WTC11 (cell line): ENCODE measurements around the gene TOP2B. TPM values are rescaled to one million over a fixed set of nuclear protein-coding genes. Genes with fewer than 3 reads are reported as not detected.

Experiments used
- ATAC-seq: fragments of 200-7000 bp; cut with Tn5 transposase; 2 replicates; pipeline ENCODE4 v1.10.0; 2021; ENCODE audit warnings: mild to moderate bottlenecking, moderate library complexity
- CTCF ChIA-PET: fragments of 300-600 bp; sonication (Branson Sonifier 250); formaldehyde crosslinking; loops from one replicate; lab custom pipeline; 2021; ENCODE audit warnings: antibody characterized with exemption; lab: Charles Lee
- POLR2A ChIA-PET: fragments of 350-600 bp; sonication (Branson Sonifier 250); formaldehyde crosslinking; loops from one replicate; lab custom pipeline; 2021; ENCODE audit warnings: antibody characterized with exemption; lab: Charles Lee
- DNase-seq: peaks from one replicate; pipeline ENCODE4 v3.0.0; 2021; ENCODE audit warnings: low spot score
- H3K27ac Mint-ChIP-seq: 2 replicates; pipeline ENCODE4 v1.8.0; 2021; ENCODE audit warnings: mixed read lengths
- H3K27me3 Mint-ChIP-seq: 2 replicates; pipeline ENCODE4 v1.8.0; 2021; ENCODE audit warnings: low read depth, mild to moderate bottlenecking, moderate library complexity, mixed read lengths
- H3K36me3 Mint-ChIP-seq: 2 replicates; pipeline ENCODE4 v1.8.0; 2021; ENCODE audit warnings: mixed read lengths
- H3K4me1 Mint-ChIP-seq: 2 replicates; pipeline ENCODE4 v1.8.0; 2022; ENCODE audit warnings: mixed read lengths
- H3K4me3 Mint-ChIP-seq: 2 replicates; pipeline ENCODE4 v1.8.0; 2021; ENCODE audit warnings: mild to moderate bottlenecking, moderate library complexity, mixed read lengths
- H3K9me3 Mint-ChIP-seq: 2 replicates; pipeline ENCODE4 v1.8.0; 2021; ENCODE audit warnings: mixed read lengths
- ATF1 ChIP-seq: sonication (generic); formaldehyde crosslinking; IDR thresholded peaks from 2 replicates; pipeline ENCODE4 v1.8.1; 2023; ENCODE audit warnings: mild to moderate bottlenecking, moderate library complexity, missing genetic modification reagents
- FOXJ3 ChIP-seq: sonication (generic); formaldehyde crosslinking; IDR thresholded peaks from 2 replicates; pipeline ENCODE4 v1.9.0; 2021; ENCODE audit warnings: missing genetic modification reagents, mild to moderate bottlenecking, borderline replicate concordance
- NFE2L1 ChIP-seq: sonication (generic); formaldehyde crosslinking; IDR thresholded peaks from 2 replicates; pipeline ENCODE4 v1.8.1; 2023; ENCODE audit warnings: missing genetic modification reagents
- RORB ChIP-seq: fragments of 250-450 bp; sonication (Bioruptor Pico); IDR thresholded peaks from 2 replicates; pipeline ENCODE4 v1.9.0; 2021; ENCODE audit warnings: mild to moderate bottlenecking
- SMAD3 ChIP-seq: sonication (generic); formaldehyde crosslinking; IDR thresholded peaks from 2 replicates; pipeline ENCODE4 v1.8.0; 2022; ENCODE audit warnings: missing genetic modification reagents, mild to moderate bottlenecking, borderline replicate concordance
- TEAD4 ChIP-seq: sonication (generic); formaldehyde crosslinking; IDR thresholded peaks from 2 replicates; pipeline ENCODE4 v1.8.0; 2022; ENCODE audit warnings: mild to moderate bottlenecking, missing genetic modification reagents
- ZNF121 ChIP-seq: sonication (generic); formaldehyde crosslinking; IDR thresholded peaks from 2 replicates; pipeline ENCODE4 v1.8.0; 2023; ENCODE audit warnings: missing genetic modification reagents
- total RNA-seq: library from RNA; stranded (reverse); gene quantifications from 3 replicates; pipeline ENCODE4 v1.2.3, GENCODE V29; 2021
- TF ChIP-seq, protein P1 (sequence below): fragments of 250-450 bp; sonication (Bioruptor Pico); IDR thresholded peaks from 2 replicates; pipeline ENCODE4 v2.1.2; 2022; ENCODE audit warnings: mild to moderate bottlenecking, moderate library complexity
- TF ChIP-seq, protein P2 (sequence below): sonication (generic); formaldehyde crosslinking; IDR thresholded peaks from 2 replicates; pipeline ENCODE4 v1.8.0; 2022; ENCODE audit warnings: mild to moderate bottlenecking, missing genetic modification reagents
- TF ChIP-seq, protein P3 (sequence below): sonication (generic); formaldehyde crosslinking; IDR thresholded peaks from 2 replicates; pipeline ENCODE4 v1.8.1; 2023; ENCODE audit warnings: mild to moderate bottlenecking, missing genetic modification reagents, borderline replicate concordance
- TF ChIP-seq, protein P4 (sequence below): sonication (generic); formaldehyde crosslinking; IDR thresholded peaks from 2 replicates; pipeline ENCODE4 v1.8.0; 2023; ENCODE audit warnings: mild to moderate bottlenecking, missing genetic modification reagents
- TF ChIP-seq, protein P5 (sequence below): sonication (generic); formaldehyde crosslinking; IDR thresholded peaks from 2 replicates; pipeline ENCODE4 v1.8.1; 2022; ENCODE audit warnings: low read depth, missing genetic modification reagents, borderline replicate concordance

TOP2B gene
- total RNA-seq, 1 experiment from 2014 or later: 151 TPM

DNA sequence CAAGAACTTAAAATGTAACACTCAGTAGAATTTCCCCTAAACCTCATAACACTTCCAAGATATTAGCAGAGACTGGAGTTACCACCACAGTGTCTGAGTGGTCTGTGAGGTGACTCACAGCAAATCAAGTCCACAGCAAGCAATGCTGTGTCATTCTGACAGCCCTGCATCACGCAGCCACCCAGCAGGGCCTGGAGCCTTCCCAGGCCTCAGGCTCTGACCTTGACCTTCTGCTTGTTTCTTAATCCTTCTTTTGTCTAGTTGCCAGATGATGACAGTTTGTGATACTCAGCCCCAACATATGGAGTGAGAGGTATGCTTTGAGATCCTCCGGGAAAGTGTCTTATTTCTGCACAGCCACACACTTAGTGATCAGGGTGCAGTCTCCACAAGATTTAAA, 82.5 kb downstream of the TOP2B start (continued):
- TF ChIP-seq, protein P1, sequence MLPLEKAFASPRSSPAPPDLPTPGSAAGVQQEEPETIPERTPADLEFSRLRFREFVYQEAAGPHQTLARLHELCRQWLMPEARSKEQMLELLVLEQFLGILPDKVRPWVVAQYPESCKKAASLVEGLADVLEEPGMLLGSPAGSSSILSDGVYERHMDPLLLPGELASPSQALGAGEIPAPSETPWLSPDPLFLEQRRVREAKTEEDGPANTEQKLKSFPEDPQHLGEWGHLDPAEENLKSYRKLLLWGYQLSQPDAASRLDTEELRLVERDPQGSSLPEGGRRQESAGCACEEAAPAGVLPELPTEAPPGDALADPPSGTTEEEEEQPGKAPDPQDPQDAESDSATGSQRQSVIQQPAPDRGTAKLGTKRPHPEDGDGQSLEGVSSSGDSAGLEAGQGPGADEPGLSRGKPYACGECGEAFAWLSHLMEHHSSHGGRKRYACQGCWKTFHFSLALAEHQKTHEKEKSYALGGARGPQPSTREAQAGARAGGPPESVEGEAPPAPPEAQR (CRISPR knock-in tag): no peak
- TF ChIP-seq, protein P2, sequence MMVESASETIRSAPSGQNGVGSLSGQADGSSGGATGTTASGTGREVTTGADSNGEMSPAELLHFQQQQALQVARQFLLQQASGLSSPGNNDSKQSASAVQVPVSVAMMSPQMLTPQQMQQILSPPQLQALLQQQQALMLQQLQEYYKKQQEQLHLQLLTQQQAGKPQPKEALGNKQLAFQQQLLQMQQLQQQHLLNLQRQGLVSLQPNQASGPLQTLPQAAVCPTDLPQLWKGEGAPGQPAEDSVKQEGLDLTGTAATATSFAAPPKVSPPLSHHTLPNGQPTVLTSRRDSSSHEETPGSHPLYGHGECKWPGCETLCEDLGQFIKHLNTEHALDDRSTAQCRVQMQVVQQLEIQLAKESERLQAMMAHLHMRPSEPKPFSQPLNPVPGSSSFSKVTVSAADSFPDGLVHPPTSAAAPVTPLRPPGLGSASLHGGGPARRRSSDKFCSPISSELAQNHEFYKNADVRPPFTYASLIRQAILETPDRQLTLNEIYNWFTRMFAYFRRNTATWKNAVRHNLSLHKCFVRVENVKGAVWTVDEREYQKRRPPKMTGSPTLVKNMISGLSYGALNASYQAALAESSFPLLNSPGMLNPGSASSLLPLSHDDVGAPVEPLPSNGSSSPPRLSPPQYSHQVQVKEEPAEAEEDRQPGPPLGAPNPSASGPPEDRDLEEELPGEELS (CRISPR knock-in tag): no peak
- TF ChIP-seq FOXJ3 (CRISPR knock-in tag): no peak
- TF ChIP-seq, all 79 proteins: peak for 0

DNA sequence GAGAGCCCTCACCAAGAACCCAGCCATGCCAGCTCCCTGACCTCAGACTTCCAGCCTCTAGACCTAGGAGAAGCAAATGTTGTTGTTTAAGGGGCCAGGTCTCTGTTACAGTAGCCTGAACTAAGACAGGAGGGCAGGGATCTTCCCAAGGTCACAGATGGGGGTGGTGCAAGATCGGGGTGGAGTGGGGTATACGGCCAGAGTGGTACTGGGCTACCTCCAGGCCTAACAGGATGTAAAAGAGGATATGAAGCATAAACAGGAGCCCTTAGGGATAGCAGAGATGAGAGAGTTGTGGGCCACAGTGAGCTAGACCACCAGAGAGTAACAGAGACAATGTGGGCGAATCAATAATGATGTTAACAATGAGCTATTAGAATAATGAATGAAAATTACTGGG, 82.9 kb downstream of the TOP2B start:
- ATAC-seq: no peak
- POLR2A ChIA-PET: no interaction called here
- no peak for TF ChIP-seq NFE2L1 (CRISPR knock-in tag)
- no peak for TF ChIP-seq ZNF121 (CRISPR knock-in tag)
- TF ChIP-seq, protein P3, sequence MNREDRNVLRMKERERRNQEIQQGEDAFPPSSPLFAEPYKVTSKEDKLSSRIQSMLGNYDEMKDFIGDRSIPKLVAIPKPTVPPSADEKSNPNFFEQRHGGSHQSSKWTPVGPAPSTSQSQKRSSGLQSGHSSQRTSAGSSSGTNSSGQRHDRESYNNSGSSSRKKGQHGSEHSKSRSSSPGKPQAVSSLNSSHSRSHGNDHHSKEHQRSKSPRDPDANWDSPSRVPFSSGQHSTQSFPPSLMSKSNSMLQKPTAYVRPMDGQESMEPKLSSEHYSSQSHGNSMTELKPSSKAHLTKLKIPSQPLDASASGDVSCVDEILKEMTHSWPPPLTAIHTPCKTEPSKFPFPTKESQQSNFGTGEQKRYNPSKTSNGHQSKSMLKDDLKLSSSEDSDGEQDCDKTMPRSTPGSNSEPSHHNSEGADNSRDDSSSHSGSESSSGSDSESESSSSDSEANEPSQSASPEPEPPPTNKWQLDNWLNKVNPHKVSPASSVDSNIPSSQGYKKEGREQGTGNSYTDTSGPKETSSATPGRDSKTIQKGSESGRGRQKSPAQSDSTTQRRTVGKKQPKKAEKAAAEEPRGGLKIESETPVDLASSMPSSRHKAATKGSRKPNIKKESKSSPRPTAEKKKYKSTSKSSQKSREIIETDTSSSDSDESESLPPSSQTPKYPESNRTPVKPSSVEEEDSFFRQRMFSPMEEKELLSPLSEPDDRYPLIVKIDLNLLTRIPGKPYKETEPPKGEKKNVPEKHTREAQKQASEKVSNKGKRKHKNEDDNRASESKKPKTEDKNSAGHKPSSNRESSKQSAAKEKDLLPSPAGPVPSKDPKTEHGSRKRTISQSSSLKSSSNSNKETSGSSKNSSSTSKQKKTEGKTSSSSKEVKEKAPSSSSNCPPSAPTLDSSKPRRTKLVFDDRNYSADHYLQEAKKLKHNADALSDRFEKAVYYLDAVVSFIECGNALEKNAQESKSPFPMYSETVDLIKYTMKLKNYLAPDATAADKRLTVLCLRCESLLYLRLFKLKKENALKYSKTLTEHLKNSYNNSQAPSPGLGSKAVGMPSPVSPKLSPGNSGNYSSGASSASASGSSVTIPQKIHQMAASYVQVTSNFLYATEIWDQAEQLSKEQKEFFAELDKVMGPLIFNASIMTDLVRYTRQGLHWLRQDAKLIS: no peak
- TF ChIP-seq, all 79 proteins: peak for 0
- DNase-seq: no peak
- H3K27me3 Mint-ChIP-seq: no peaks in the 10 kb centered on the region
- no peaks in the 10 kb centered on the region for H3K4me1 Mint-ChIP-seq
- H3K36me3 Mint-ChIP-seq: peaks cover 4% of the 10 kb centered on the region; the same call in 1 of the 2 replicates
- H3K4me3 Mint-ChIP-seq: no peak overlapping the region
- H3K9me3 Mint-ChIP-seq: peaks cover 16% of the 10 kb centered on the region
- CTCF ChIA-PET: interaction anchor here (3.0 kb wide), 1 partner anchor 11 kb away, joined by 10 read pairs; no protein-coding TSS in a partner anchor
- H3K27ac Mint-ChIP-seq: no peak overlapping the region

DNA sequence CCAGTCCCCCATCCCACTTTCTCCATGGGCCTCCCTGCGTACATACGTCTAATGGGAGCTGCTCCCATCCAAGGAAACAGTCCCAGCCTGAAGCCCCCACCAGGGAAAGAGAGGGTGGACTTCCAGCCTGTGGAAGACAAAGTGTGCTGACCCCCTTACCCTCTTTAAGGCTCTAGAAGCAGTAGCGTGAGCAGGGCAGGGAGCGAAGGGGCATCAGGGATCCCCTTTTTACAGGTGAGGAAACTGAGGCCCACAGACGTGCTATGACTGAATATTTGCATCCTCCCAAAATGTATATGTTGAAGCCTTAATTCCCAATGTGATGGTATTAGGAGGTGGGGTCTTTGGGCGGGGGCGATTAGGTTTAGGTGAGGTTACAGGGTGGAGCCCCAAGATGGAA, 83.4 kb downstream of the TOP2B start:
- POLR2A ChIA-PET: no interaction called here
- TF ChIP-seq, protein P4, sequence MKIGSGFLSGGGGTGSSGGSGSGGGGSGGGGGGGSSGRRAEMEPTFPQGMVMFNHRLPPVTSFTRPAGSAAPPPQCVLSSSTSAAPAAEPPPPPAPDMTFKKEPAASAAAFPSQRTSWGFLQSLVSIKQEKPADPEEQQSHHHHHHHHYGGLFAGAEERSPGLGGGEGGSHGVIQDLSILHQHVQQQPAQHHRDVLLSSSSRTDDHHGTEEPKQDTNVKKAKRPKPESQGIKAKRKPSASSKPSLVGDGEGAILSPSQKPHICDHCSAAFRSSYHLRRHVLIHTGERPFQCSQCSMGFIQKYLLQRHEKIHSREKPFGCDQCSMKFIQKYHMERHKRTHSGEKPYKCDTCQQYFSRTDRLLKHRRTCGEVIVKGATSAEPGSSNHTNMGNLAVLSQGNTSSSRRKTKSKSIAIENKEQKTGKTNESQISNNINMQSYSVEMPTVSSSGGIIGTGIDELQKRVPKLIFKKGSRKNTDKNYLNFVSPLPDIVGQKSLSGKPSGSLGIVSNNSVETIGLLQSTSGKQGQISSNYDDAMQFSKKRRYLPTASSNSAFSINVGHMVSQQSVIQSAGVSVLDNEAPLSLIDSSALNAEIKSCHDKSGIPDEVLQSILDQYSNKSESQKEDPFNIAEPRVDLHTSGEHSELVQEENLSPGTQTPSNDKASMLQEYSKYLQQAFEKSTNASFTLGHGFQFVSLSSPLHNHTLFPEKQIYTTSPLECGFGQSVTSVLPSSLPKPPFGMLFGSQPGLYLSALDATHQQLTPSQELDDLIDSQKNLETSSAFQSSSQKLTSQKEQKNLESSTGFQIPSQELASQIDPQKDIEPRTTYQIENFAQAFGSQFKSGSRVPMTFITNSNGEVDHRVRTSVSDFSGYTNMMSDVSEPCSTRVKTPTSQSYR: no peak
- TF ChIP-seq, all 79 proteins: peak for 0
- Mint-ChIP-seq H3K4me3 (no peak overlapping the region), H3K27ac (no peak overlapping the region), H3K27me3 (no peaks in the 10 kb centered on the region), H3K4me1 (no peaks in the 10 kb centered on the region), H3K36me3 (peaks cover 4% of the 10 kb centered on the region; the same call in 1 of the 2 replicates), H3K9me3 (peaks cover 17% of the 10 kb centered on the region)
- CTCF ChIA-PET: interaction anchor here (3.0 kb wide), 1 partner anchor 12 kb away, joined by 10 read pairs; no protein-coding TSS in a partner anchor
- DNase-seq: no peak
- ATAC-seq: no peak

DNA sequence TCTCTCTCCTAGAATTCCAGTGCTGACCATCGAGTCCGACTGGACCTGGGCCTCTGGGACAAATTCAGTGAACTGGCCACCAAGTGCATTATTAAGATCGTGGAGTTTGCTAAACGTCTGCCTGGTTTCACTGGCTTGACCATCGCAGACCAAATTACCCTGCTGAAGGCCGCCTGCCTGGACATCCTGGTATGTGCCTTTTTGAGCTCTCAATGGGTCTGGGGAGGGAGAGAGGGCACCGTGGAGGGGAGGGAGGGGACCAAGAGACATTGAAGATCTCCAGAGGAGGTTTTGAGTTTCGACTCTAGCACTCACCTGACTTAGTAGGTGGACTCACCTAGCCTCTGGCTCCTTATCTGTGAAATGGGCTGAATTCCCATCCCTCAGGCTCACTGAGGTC, 84.2 kb downstream of the TOP2B start:
- peaks cover 4% of the 10 kb centered on the region; the same call in 1 of the 2 replicates for H3K36me3 Mint-ChIP-seq
- H3K9me3 Mint-ChIP-seq: peaks cover 17% of the 10 kb centered on the region
- no peak overlapping the region for H3K27ac Mint-ChIP-seq
- no peak overlapping the region for H3K4me3 Mint-ChIP-seq
- no peak for TF ChIP-seq TEAD4 (CRISPR knock-in tag)
- no peak for TF ChIP-seq RORB
- TF ChIP-seq ATF1: no peak
- no peak for TF ChIP-seq SMAD3
- TF ChIP-seq, protein P5, sequence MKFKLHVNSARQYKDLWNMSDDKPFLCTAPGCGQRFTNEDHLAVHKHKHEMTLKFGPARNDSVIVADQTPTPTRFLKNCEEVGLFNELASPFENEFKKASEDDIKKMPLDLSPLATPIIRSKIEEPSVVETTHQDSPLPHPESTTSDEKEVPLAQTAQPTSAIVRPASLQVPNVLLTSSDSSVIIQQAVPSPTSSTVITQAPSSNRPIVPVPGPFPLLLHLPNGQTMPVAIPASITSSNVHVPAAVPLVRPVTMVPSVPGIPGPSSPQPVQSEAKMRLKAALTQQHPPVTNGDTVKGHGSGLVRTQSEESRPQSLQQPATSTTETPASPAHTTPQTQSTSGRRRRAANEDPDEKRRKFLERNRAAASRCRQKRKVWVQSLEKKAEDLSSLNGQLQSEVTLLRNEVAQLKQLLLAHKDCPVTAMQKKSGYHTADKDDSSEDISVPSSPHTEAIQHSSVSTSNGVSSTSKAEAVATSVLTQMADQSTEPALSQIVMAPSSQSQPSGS (CRISPR knock-in tag): no peak
- no peaks in the 10 kb centered on the region for H3K4me1 Mint-ChIP-seq
- H3K27me3 Mint-ChIP-seq: no peaks in the 10 kb centered on the region
- no peak for DNase-seq
- CTCF ChIA-PET: interaction anchor here (3.0 kb wide), 1 partner anchor 13 kb away, joined by 10 read pairs; no protein-coding TSS in a partner anchor
- POLR2A ChIA-PET: no interaction called here
- no peak for ATAC-seq
